ENCODE data around the gene SERPINE3.

Gene SERPINE3

DNA sequence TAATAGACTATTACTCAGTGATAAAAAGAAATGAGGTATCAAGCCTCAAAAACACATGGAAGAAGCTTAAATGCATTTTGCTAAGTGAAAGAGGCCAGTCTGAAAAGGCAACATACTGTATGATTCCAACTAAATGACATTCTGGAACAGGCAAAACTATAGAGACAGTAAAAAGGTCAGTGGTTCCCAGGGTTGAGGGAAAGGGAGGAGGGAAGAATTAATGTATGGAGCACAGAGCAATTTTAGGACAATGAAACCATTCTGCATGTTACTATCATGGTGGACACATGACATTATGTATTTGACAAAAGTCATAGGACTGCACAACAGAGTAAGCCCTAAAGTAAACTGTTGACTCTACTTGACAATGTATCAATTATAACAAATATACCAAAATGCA lies 5.7 kb upstream of the SERPINE3 start:
- TF ChIP-seq POU2F2 (IDR thresholded peaks at IDR 0.05; ENCODE audit: low read depth, low read length) (no peak), TAF1 (IDR thresholded peaks at IDR 0.05; ENCODE audit: low read depth, low read length) (no peak), POLR2A (IDR thresholded peaks at IDR 0.05; ENCODE audit: low read depth, low read length) (no peak), POLR2AphosphoS5 (IDR thresholded peaks at IDR 0.05; ENCODE audit: low read depth, low read length) (no peak), PAX5 (IDR thresholded peaks at IDR 0.05; ENCODE audit: insufficient read depth, low read length, severe bottlenecking) (no peak), SPI1 (IDR thresholded peaks at IDR 0.05; ENCODE audit: low read depth, low read length) (no peak)
- DNase-seq (ENCODE audit: insufficient read length, low spot score) (no peak), FAIRE-seq (no peak)

DNA sequence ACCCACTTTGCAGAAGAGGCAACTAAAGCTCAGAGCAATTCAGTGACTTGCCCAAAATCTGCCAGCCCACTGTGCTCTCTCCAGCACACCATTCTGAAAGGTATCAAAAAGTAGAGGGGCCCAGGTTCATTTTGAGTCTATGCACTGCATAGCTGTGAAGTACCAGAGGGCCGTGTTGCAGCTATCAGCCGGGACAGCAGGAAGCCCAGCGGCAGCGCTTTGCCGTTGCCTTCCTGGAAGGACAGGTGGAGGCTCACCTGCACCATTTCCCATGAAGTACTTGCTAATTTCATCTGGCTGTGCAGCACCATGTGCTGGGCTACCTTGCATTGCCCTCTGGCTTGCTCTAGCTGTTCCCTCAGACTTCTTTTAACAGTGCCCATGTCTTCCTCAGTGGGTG lies 2.7 kb upstream of the SERPINE3 start:
- no peak for DNase-seq (ENCODE audit: insufficient read length, low spot score)
- no peak for FAIRE-seq
- TF ChIP-seq POLR2A (IDR thresholded peaks at IDR 0.05; ENCODE audit: low read depth, low read length), result no peak
- no peak for TF ChIP-seq POLR2AphosphoS5 (IDR thresholded peaks at IDR 0.05; ENCODE audit: low read depth, low read length)
- no peak for TF ChIP-seq SPI1 (IDR thresholded peaks at IDR 0.05; ENCODE audit: low read depth, low read length)

DNA sequence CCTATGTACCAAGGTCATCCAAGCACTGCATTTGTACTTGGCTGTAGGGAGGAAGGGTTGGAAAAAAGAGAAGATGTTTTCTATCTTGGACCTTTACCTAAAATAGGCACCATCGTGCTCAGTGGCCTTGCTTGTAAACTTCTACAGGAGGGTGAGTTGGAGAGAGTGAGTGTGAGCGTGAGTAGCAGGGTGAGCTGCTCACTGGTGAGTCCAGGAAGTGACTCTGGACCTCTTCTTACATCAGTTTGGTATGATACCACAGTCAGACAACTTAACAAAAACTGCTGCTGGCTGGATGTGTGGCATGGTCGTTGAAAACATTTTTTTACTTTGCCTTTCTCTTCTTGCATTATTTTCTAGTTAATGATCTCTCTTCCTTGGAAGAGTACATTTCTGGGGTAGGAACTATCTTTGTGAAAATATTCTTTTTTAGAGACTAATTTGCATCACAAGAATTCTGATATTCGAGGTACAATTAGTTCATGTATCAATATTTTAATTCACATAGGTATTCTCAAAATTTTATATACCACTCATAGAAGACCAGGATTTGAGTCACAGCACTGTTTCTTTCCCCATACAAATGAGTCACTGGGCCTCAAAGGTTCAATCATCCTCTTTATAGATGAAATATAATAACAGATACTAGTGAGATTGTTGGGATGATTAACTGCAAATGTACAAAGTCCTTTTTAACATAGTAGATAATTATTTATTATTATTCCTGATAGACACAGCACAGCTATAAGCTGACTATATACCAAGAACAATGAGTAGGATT lies 651 bp downstream of the SERPINE3 start:
- FAIRE-seq, result no peak
- no peak for DNase-seq (ENCODE audit: insufficient read length, low spot score)
- TF ChIP-seq POLR2AphosphoS5 (IDR thresholded peaks at IDR 0.05; ENCODE audit: low read depth, low read length) (no peak), SPI1 (IDR thresholded peaks at IDR 0.05; ENCODE audit: low read depth, low read length) (no peak), PAX5 (IDR thresholded peaks at IDR 0.05; ENCODE audit: insufficient read depth, low read length, severe bottlenecking) (no peak), POLR2A (IDR thresholded peaks at IDR 0.05; ENCODE audit: low read depth, low read length) (no peak), POU2F2 (IDR thresholded peaks at IDR 0.05; ENCODE audit: low read depth, low read length) (no peak), TAF1 (IDR thresholded peaks at IDR 0.05; ENCODE audit: low read depth, low read length) (no peak)

DNA sequence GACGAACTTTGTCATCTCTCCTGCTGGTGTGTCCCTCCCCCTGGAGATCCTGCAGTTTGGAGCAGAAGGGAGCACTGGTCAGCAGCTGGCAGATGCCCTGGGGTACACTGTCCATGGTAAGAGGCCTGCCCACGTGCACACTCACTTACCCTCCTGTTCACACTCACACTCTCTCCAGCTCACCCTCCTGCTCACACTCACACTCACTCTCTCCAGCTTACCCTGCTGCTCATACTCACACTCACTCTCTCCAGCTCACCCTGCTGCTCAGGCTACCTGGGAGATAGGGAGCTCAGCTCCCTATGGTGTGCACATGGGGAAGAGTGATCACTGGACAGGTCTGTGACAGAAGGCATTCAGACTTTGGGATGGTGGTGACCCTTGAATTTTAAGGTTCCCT lies 1.7 kb downstream of the SERPINE3 start:
- FAIRE-seq (no peak), DNase-seq (ENCODE audit: insufficient read length, low spot score) (no peak)
- TF ChIP-seq POLR2AphosphoS5 (IDR thresholded peaks at IDR 0.05; ENCODE audit: low read depth, low read length) (no peak), POLR2A (IDR thresholded peaks at IDR 0.05; ENCODE audit: low read depth, low read length) (no peak)

DNA sequence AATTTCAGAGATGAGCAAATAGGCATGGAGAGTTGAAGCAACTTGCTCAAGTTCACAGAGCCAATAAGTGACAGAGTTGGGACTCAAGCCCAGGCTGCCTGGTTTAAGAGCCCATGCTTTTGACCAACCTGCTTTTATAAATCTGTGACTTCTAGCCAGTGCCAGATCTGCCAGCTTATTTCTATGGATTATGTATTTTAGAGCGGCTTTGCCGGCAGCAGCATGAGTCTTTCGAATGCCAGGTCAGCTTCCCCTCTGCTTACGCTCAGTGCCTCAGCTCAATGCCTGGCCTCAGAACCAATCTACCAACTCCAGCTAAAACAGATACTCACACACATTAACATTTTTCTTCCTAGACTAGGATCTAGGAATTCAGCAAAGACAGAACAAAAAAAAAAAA lies 2.3 kb downstream of the SERPINE3 start:
- TF ChIP-seq POLR2AphosphoS5 (IDR thresholded peaks at IDR 0.05; ENCODE audit: low read depth, low read length) (no peak), POLR2A (IDR thresholded peaks at IDR 0.05; ENCODE audit: low read depth, low read length) (no peak), POU2F2 (IDR thresholded peaks at IDR 0.05; ENCODE audit: low read depth, low read length) (no peak), TAF1 (IDR thresholded peaks at IDR 0.05; ENCODE audit: low read depth, low read length) (no peak), PAX5 (IDR thresholded peaks at IDR 0.05; ENCODE audit: insufficient read depth, low read length, severe bottlenecking) (no peak), SPI1 (IDR thresholded peaks at IDR 0.05; ENCODE audit: low read depth, low read length) (no peak)
- DNase-seq (ENCODE audit: insufficient read length, low spot score) (no peak), FAIRE-seq (no peak)

- FAIRE-seq (no peak), DNase-seq (ENCODE audit: insufficient read length, low spot score) (no peak)
- TF ChIP-seq TAF1 (IDR thresholded peaks at IDR 0.05; ENCODE audit: low read depth, low read length) (no peak), POLR2A (IDR thresholded peaks at IDR 0.05; ENCODE audit: low read depth, low read length) (no peak), POU2F2 (IDR thresholded peaks at IDR 0.05; ENCODE audit: low read depth, low read length) (no peak), PAX5 (IDR thresholded peaks at IDR 0.05; ENCODE audit: insufficient read depth, low read length, severe bottlenecking) (no peak)
These were observed 3.2 kb downstream of the SERPINE3 start for GRCh38 chr13:51342706-51343105.

DNA sequence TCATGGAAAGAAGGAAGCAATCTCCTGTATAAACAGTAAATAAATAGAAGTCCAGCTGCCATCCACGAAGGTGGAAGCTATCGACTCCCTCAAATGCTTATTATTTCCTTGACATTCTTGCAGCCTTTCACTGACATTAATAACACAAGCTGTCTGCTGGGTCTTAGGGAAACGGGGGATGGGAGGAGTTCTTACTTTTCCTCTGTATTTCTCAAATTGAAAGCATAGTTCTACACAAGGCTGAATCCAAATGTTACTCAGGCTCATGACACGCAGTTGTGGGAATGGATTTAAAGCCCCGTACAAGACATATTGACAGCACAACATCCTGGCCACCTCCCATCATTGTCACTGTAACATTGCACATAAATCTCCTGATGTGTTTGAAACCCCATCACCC lies 4.0 kb downstream of the SERPINE3 start:
- no peak for TF ChIP-seq POLR2AphosphoS5 (IDR thresholded peaks at IDR 0.05; ENCODE audit: low read depth, low read length)
- TF ChIP-seq TAF1 (IDR thresholded peaks at IDR 0.05; ENCODE audit: low read depth, low read length), result no peak
- no peak for TF ChIP-seq PAX5 (IDR thresholded peaks at IDR 0.05; ENCODE audit: insufficient read depth, low read length, severe bottlenecking)
- TF ChIP-seq SPI1 (IDR thresholded peaks at IDR 0.05; ENCODE audit: low read depth, low read length), result no peak
- TF ChIP-seq POU2F2 (IDR thresholded peaks at IDR 0.05; ENCODE audit: low read depth, low read length), result no peak
- TF ChIP-seq POLR2A (IDR thresholded peaks at IDR 0.05; ENCODE audit: low read depth, low read length), result no peak
- FAIRE-seq, result no peak
- DNase-seq (ENCODE audit: insufficient read length, low spot score), result no peak

DNA sequence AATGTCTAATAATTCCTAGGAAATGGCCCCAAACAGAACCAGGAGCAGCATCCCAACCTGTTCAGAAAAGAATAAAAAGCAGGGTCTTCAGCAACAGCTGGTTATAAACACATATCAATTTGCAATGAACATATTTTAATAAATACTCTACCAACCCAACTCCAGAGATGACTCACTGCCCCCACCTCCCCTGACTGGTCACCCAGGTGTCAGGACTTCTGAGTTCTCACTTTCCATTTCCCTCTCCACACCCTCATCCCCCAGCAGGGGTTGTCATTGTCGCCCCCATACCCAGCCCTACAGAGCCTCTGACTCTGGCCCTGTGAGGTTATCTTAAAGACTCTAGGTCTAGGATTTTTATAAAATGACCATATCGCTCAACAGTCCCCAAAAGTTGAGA lies 6.9 kb downstream of the SERPINE3 start:
- DNase-seq (ENCODE audit: insufficient read length, low spot score) (no peak), FAIRE-seq (no peak)

DNA sequence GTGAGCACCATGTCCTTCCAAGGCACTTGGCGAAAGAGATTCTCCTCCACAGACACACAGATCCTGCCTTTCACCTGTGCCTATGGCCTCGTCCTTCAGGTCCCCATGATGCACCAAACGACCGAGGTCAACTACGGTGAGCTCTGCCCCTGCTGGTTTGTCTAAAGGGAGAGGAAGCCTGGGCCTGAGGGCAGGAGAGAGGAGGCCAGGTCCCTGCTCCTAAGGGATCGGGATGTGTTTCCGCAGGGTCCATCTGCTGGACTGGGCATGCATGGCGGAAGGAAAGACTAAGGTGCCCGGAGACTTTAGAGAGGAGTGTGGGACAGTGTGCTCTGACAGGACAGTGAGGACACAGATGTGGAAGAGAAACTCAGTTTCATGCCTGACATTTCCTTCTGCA lies 7.6 kb downstream of the SERPINE3 start:
- FAIRE-seq, result no peak

More for the DNA sequence above, 6.9 kb downstream of the SERPINE3 start:
- TF ChIP-seq TAF1 (IDR thresholded peaks at IDR 0.05; ENCODE audit: low read depth, low read length) (no peak), POU2F2 (IDR thresholded peaks at IDR 0.05; ENCODE audit: low read depth, low read length) (no peak), POLR2AphosphoS5 (IDR thresholded peaks at IDR 0.05; ENCODE audit: low read depth, low read length) (no peak), PAX5 (IDR thresholded peaks at IDR 0.05; ENCODE audit: insufficient read depth, low read length, severe bottlenecking) (no peak), POLR2A (IDR thresholded peaks at IDR 0.05; ENCODE audit: low read depth, low read length) (no peak), SPI1 (IDR thresholded peaks at IDR 0.05; ENCODE audit: low read depth, low read length) (no peak)

More for the DNA sequence above, 7.6 kb downstream of the SERPINE3 start:
- no peak for DNase-seq (ENCODE audit: insufficient read length, low spot score)
- TF ChIP-seq POU2F2 (IDR thresholded peaks at IDR 0.05; ENCODE audit: low read depth, low read length) (no peak), SPI1 (IDR thresholded peaks at IDR 0.05; ENCODE audit: low read depth, low read length) (no peak), POLR2A (IDR thresholded peaks at IDR 0.05; ENCODE audit: low read depth, low read length) (no peak)

All from GM12891 (cell line).